ENCODE results near the gene PSD4. TPM values are rescaled to one million over a fixed set of nuclear protein-coding genes. Genes with fewer than 3 reads are reported as not detected.

The PSD4 gene
- polyA plus RNA-seq, 4 donors = 24.7 to 39.2 (median 32.7) TPM

- DNase-seq (no peak), FAIRE-seq (no peak)
- WGBS, 3 donors = 57 to 91% (median 75%) methylated on average over 29 to 38 of the region's 38 CpGs
- H3K27ac ChIP-seq (ENCODE audit: low read depth in 1 of 3, low read length in 2 of 3) = peak overlapping the region in 1 of 3 donors; percentile 84
- no peaks in the 10 kb centered on the region for H3K9me3 ChIP-seq (ENCODE audit: control insufficient read depth in 2 of 2, insufficient read depth in 1 of 2, low read depth in 1 of 2, low read length in 1 of 2)
- H3K4me1 ChIP-seq (ENCODE audit: control insufficient read depth in 3 of 3, insufficient read depth in 2 of 3, low read depth in 1 of 3, low read length in 2 of 3) = peaks cover 0 to 4% (median 4%) of the 10 kb centered on the region in 3 donors
- H3K4me3 ChIP-seq (ENCODE audit: low read depth in 1 of 3, low read length in 3 of 3) = peak overlapping the region in 1 of 3 donors; percentile 69
- H3K36me3 ChIP-seq (ENCODE audit: control insufficient read depth in 3 of 3, insufficient read depth in 2 of 3, low read depth in 1 of 3, low read length in 3 of 3) = peaks cover 0 to 4% (median 0%) of the 10 kb centered on the region in 3 donors
- no peaks in the 10 kb centered on the region for H3K27me3 ChIP-seq (ENCODE audit: control insufficient read depth in 3 of 3, insufficient read depth in 3 of 3, low read length in 3 of 3)
Observed at GRCh38 chr2:113236367-113237159, 62.8 kb downstream of the PSD4 start.

GRCh38 chr2:113237604-113238160, 63.9 kb downstream of the PSD4 start:
- Histone ChIP-seq H3K4me1 (ENCODE audit: control insufficient read depth in 3 of 3, insufficient read depth in 2 of 3, low read depth in 1 of 3, low read length in 2 of 3) (peaks cover 0 to 4% (median 0%) of the 10 kb centered on the region in 3 donors), H3K9me3 (ENCODE audit: control insufficient read depth in 2 of 2, insufficient read depth in 1 of 2, low read depth in 1 of 2, low read length in 1 of 2) (no peaks in the 10 kb centered on the region), H3K27me3 (ENCODE audit: control insufficient read depth in 3 of 3, insufficient read depth in 3 of 3, low read length in 3 of 3) (no peaks in the 10 kb centered on the region), H3K36me3 (ENCODE audit: control insufficient read depth in 3 of 3, insufficient read depth in 2 of 3, low read depth in 1 of 3, low read length in 3 of 3) (peaks cover 0 to 4% (median 0%) of the 10 kb centered on the region in 3 donors), H3K27ac (ENCODE audit: low read depth in 1 of 3, low read length in 2 of 3) (no peak overlapping the region), H3K4me3 (ENCODE audit: low read depth in 1 of 3, low read length in 3 of 3) (no peak overlapping the region)
- no peak for FAIRE-seq
- no peak for DNase-seq
- WGBS, 3 donors = 70 to 91% (median 90%) methylated on average over 8 to 9 of the region's 9 CpGs

- FAIRE-seq (no peak), DNase-seq (no peak)
- peaks cover 0 to 4% (median 0%) of the 10 kb centered on the region in 3 donors for H3K36me3 ChIP-seq (ENCODE audit: control insufficient read depth in 3 of 3, insufficient read depth in 2 of 3, low read depth in 1 of 3, low read length in 3 of 3)
- peaks cover 0 to 4% (median under 1%) of the 10 kb centered on the region in 3 donors for H3K4me1 ChIP-seq (ENCODE audit: control insufficient read depth in 3 of 3, insufficient read depth in 2 of 3, low read depth in 1 of 3, low read length in 2 of 3)
- H3K4me3 ChIP-seq (ENCODE audit: low read depth in 1 of 3, low read length in 3 of 3) = no peak overlapping the region
- H3K9me3 ChIP-seq (ENCODE audit: control insufficient read depth in 2 of 2, insufficient read depth in 1 of 2, low read depth in 1 of 2, low read length in 1 of 2) = no peaks in the 10 kb centered on the region
- H3K27ac ChIP-seq (ENCODE audit: low read depth in 1 of 3, low read length in 2 of 3) = peak overlapping the region in 1 of 3 donors; percentile 13
- WGBS, 3 donors = 87 to 90% (median 88%) methylated on average over 9 of the region's 9 CpGs
- no peaks in the 10 kb centered on the region for H3K27me3 ChIP-seq (ENCODE audit: control insufficient read depth in 3 of 3, insufficient read depth in 3 of 3, low read length in 3 of 3)
Observed at GRCh38 chr2:113238871-113239839, 65.4 kb downstream of the PSD4 start.

GRCh38 chr2:113240150-113240914, 66.6 kb downstream of the PSD4 start:
- Histone ChIP-seq H3K27ac (ENCODE audit: low read depth in 1 of 3, low read length in 2 of 3) (peak overlapping the region in 2 of 3 donors; percentile 13 to 19), H3K9me3 (ENCODE audit: control insufficient read depth in 2 of 2, insufficient read depth in 1 of 2, low read depth in 1 of 2, low read length in 1 of 2) (no peaks in the 10 kb centered on the region), H3K36me3 (ENCODE audit: control insufficient read depth in 3 of 3, insufficient read depth in 2 of 3, low read depth in 1 of 3, low read length in 3 of 3) (peaks cover 0 to 4% (median 0%) of the 10 kb centered on the region in 3 donors), H3K4me3 (ENCODE audit: low read depth in 1 of 3, low read length in 3 of 3) (no peak overlapping the region), H3K4me1 (ENCODE audit: control insufficient read depth in 3 of 3, insufficient read depth in 2 of 3, low read depth in 1 of 3, low read length in 2 of 3) (peaks cover 0 to 9% (median 4%) of the 10 kb centered on the region in 3 donors), H3K27me3 (ENCODE audit: control insufficient read depth in 3 of 3, insufficient read depth in 3 of 3, low read length in 3 of 3) (no peaks in the 10 kb centered on the region)
- 19 to 32% (median 28%) methylated on average over 15 of the region's 15 CpGs for WGBS, 3 donors
- FAIRE-seq (no peak), DNase-seq (peak; percentile 16 to 51)

- no peak for FAIRE-seq
- H3K9me3 ChIP-seq (ENCODE audit: control insufficient read depth in 2 of 2, insufficient read depth in 1 of 2, low read depth in 1 of 2, low read length in 1 of 2) = no peaks in the 10 kb centered on the region
- peaks cover 0 to 4% (median 0%) of the 10 kb centered on the region in 3 donors for H3K36me3 ChIP-seq (ENCODE audit: control insufficient read depth in 3 of 3, insufficient read depth in 2 of 3, low read depth in 1 of 3, low read length in 3 of 3)
- peak; percentile 50 to 58 for DNase-seq
- no peaks in the 10 kb centered on the region for H3K27me3 ChIP-seq (ENCODE audit: control insufficient read depth in 3 of 3, insufficient read depth in 3 of 3, low read length in 3 of 3)
- no peak overlapping the region for H3K4me3 ChIP-seq (ENCODE audit: low read depth in 1 of 3, low read length in 3 of 3)
- WGBS, 3 donors = 72 to 77% (median 73%) methylated on average over 18 of the region's 18 CpGs
- peaks cover 0 to 12% (median 4%) of the 10 kb centered on the region in 3 donors for H3K4me1 ChIP-seq (ENCODE audit: control insufficient read depth in 3 of 3, insufficient read depth in 2 of 3, low read depth in 1 of 3, low read length in 2 of 3)
- H3K27ac ChIP-seq (ENCODE audit: low read depth in 1 of 3, low read length in 2 of 3) = peak overlapping the region in 1 of 3 donors; percentile 3
Observed at GRCh38 chr2:113240915-113241911, 67.4 kb downstream of the PSD4 start.

GRCh38 chr2:113242327-113242726, 68.6 kb downstream of the PSD4 start:
- Histone ChIP-seq H3K9me3 (ENCODE audit: control insufficient read depth in 2 of 2, insufficient read depth in 1 of 2, low read depth in 1 of 2, low read length in 1 of 2) (no peaks in the 10 kb centered on the region), H3K27me3 (ENCODE audit: control insufficient read depth in 3 of 3, insufficient read depth in 3 of 3, low read length in 3 of 3) (no peaks in the 10 kb centered on the region), H3K4me3 (ENCODE audit: low read depth in 1 of 3, low read length in 3 of 3) (no peak overlapping the region), H3K4me1 (ENCODE audit: control insufficient read depth in 3 of 3, insufficient read depth in 2 of 3, low read depth in 1 of 3, low read length in 2 of 3) (peaks cover 0 to 12% (median 4%) of the 10 kb centered on the region in 3 donors), H3K27ac (ENCODE audit: low read depth in 1 of 3, low read length in 2 of 3) (no peak overlapping the region), H3K36me3 (ENCODE audit: control insufficient read depth in 3 of 3, insufficient read depth in 2 of 3, low read depth in 1 of 3, low read length in 3 of 3) (peaks cover 0 to 4% (median 0%) of the 10 kb centered on the region in 3 donors)
- no peak for FAIRE-seq
- 93 to 96% (median 94%) methylated on average over 6 of the region's 6 CpGs for WGBS, 3 donors
- DNase-seq = no peak

GRCh38 chr2:113245276-113245711, 71.5 kb downstream of the PSD4 start:
- Histone ChIP-seq H3K36me3 (ENCODE audit: control insufficient read depth in 3 of 3, insufficient read depth in 2 of 3, low read depth in 1 of 3, low read length in 3 of 3) (no peaks in the 10 kb centered on the region), H3K9me3 (ENCODE audit: control insufficient read depth in 2 of 2, insufficient read depth in 1 of 2, low read depth in 1 of 2, low read length in 1 of 2) (no peaks in the 10 kb centered on the region), H3K4me1 (ENCODE audit: control insufficient read depth in 3 of 3, insufficient read depth in 2 of 3, low read depth in 1 of 3, low read length in 2 of 3) (peaks cover 0 to 15% (median 0%) of the 10 kb centered on the region in 3 donors), H3K4me3 (ENCODE audit: low read depth in 1 of 3, low read length in 3 of 3) (no peak overlapping the region), H3K27me3 (ENCODE audit: control insufficient read depth in 3 of 3, insufficient read depth in 3 of 3, low read length in 3 of 3) (no peaks in the 10 kb centered on the region), H3K27ac (ENCODE audit: low read depth in 1 of 3, low read length in 2 of 3) (no peak overlapping the region)
- no peak for DNase-seq
- FAIRE-seq = no peak
- 82% methylated on average over 3 of the region's 3 CpGs for WGBS, 3 donors

All from small intestine (tissue), 7 donors.